ENCODE data around the gene COX4I2.

Gene COX4I2

DNA sequence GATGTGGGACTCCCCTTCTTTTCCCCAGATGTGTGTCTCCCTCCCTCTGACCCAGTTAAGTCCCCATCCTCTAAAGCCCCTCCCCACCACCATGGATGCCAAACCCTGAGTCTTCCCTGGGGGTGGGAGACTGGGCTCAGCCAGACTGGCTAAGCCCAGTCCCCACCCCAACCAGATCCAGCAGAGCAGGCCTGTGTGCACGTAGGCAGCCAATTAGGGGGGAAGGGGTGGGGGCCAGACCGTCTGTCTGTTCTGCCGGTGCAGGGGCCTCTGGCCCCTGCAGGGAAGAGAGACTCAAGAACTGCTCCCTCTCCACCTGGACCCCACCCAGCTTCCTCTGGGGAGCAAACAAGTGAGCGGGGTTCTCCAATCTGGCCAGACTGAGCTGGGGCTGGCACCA is 605 bp downstream of the COX4I2 start:
- no peak overlapping the region for H3K4me3 ChIP-seq (ENCODE audit: low read depth, low read length)
- POLR2A ChIA-PET = no interaction called here
- CTCF ChIA-PET = interaction anchor here (4.3 kb wide), 2 partner anchors 22 to 86 kb away, joined by 22 to 42 read pairs; partner anchors contain the start of gene BCL2L1
- no peak for TF ChIP-seq CTCF (IDR thresholded peaks at IDR 0.05; ENCODE audit: insufficient read depth, low read length, missing control alignments)
- DNase-seq (ENCODE audit: low read depth, low spot score) = no peak

- TF ChIP-seq CTCF (IDR thresholded peaks at IDR 0.05; ENCODE audit: insufficient read depth, low read length, missing control alignments) = no peak
- H3K4me3 ChIP-seq (ENCODE audit: low read depth, low read length) = no peak overlapping the region
- DNase-seq (ENCODE audit: low read depth, low spot score) = no peak
- POLR2A ChIA-PET = no interaction called here
- CTCF ChIA-PET = interaction anchor here (3.0 to 4.3 kb wide), 3 partner anchors 22 to 85 kb away, joined by 18 to 42 read pairs (median 22); partner anchors contain the start of gene BCL2L1
Observed at GRCh38 chr20:31638816-31639215, 1.1 kb downstream of the COX4I2 start.

DNA sequence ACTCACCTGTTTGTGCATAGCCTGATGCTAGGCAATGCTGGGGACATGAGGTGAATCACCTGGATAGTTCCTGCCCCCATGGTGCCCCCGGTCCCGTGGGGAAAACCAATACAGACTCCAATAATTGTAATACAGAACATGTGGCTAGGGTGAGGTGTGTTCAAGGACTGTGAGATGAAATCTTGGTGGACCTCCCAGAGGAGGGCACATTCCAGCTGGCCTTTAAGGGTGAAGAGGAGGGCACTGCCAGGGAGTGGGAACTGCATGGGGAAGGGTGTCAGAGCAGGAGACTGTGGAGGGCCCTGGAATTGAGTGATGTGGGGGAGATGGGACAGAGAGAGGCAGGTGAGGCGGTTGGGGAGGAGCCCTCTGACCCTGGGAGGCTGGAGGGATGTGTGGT is 2.5 kb downstream of the COX4I2 start:
- CTCF ChIA-PET = interaction anchor here (1.3 to 4.3 kb wide), 6 partner anchors 13 to 84 kb away, joined by 3 to 42 read pairs (median 12); partner anchors contain the start of gene BCL2L1
- H3K4me3 ChIP-seq (ENCODE audit: low read depth, low read length) = no peak overlapping the region
- POLR2A ChIA-PET = no interaction called here

GRCh38 chr20:31641391-31641790 is 3.7 kb downstream of the COX4I2 start:
- H3K4me3 ChIP-seq (ENCODE audit: low read depth, low read length) = no peak overlapping the region
- POLR2A ChIA-PET = no interaction called here
- CTCF ChIA-PET = interaction anchor here (1.1 to 4.3 kb wide), 5 partner anchors 8 to 82 kb away, joined by 3 to 42 read pairs (median 18); partner anchors contain the start of gene BCL2L1
- no peak for DNase-seq (ENCODE audit: low read depth, low spot score)
- TF ChIP-seq CTCF (IDR thresholded peaks at IDR 0.05; ENCODE audit: insufficient read depth, low read length, missing control alignments) = no peak

More for the DNA sequence above, 2.5 kb downstream of the COX4I2 start:
- DNase-seq (ENCODE audit: low read depth, low spot score) = no peak
- TF ChIP-seq CTCF (IDR thresholded peaks at IDR 0.05; ENCODE audit: insufficient read depth, low read length, missing control alignments) = no peak

DNA sequence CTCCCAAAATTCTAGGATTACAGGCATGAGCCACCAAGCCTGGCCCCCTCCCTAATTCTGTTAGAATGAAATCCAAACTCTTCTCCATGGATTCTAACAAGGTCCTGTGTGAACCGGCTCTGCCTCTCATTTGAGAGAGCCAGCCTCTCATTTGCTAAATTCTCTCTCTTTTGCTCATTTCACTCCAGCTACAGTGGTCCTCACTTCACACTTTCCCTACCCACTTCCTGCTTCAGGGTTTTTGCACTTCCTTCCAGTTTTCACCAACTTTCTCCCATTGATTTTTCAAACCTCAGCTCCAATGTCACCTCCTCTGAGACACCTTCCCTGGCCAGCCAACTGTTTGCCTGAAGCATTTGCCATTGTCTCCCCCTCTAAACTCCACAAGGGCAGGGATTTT is 5.1 kb downstream of the COX4I2 start:
- DNase-seq (ENCODE audit: low read depth, low spot score) = no peak
- no peak overlapping the region for H3K4me3 ChIP-seq (ENCODE audit: low read depth, low read length)
- ChIA-PET CTCF (interaction anchor here (4.2 kb wide), 1 partner anchor 8 kb away, joined by 34 read pairs; no protein-coding TSS in a partner anchor), POLR2A (no interaction called here)
- TF ChIP-seq CTCF (IDR thresholded peaks at IDR 0.05; ENCODE audit: insufficient read depth, low read length, missing control alignments) = no peak

DNA sequence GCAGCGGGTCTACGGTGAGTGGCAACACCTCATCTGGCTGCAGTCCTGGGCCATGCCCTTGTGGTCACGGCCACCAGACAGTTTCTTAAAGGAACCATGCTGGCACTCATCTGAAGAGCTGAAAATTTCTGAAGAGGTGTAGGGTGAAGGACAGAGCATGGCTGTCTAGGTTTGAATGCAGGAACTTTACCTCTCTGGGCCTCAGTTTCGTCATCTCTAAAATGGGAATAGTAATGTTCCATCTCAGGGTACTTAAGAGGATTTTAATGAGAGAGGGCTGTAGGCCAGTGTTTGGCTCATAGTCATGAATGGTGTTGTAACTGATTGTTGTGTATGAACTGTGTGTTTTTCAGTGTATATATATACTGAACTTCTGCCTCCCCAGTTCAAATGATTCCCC is 5.8 kb downstream of the COX4I2 start:
- CTCF ChIA-PET = interaction anchor here (1.2 to 4.2 kb wide), 7 partner anchors 9 to 94 kb away, joined by 4 to 34 read pairs (median 9); partner anchors contain the start of gene BCL2L1
- POLR2A ChIA-PET = no interaction called here
- no peak overlapping the region for H3K4me3 ChIP-seq (ENCODE audit: low read depth, low read length)
- no peak for TF ChIP-seq CTCF (IDR thresholded peaks at IDR 0.05; ENCODE audit: insufficient read depth, low read length, missing control alignments)
- DNase-seq (ENCODE audit: low read depth, low spot score) = no peak

Measured in AG04449 (cell line).